Heart right ventricle (tissue), 16 donors: ENCODE data around the gene SSBP3. TPM values are rescaled to one million over a fixed set of nuclear protein-coding genes. Genes with fewer than 3 reads are reported as not detected.
A peak's percentile ranks its signal among the peaks of the same experiment; 100 is the strongest.

Source experiments
- ATAC-seq, 8 donors: fragments of 200-7000 bp; cut with Tn5 transposase; one replicate each; pipeline ENCODE4 v1.9.1; 2020; ENCODE audit warnings: mild to moderate bottlenecking in 8 of 8, moderate library complexity in 8 of 8, moderate number of reproducible peaks in 1 of 8
- DNase-seq, 2 donors: peaks; one replicate each; pipeline ENCODE4 v3.0.0-alpha.2; 2020
- H3K27ac ChIP-seq, 10 donors: fragments of 200-600 bp; sonication (generic) in 2 of 10; one replicate each; pipeline versions ENCODE4 v1.5.0 to v1.8.0; 2020 to 2022; ENCODE audit warnings: mild to moderate bottlenecking in 3 of 10
- H3K27me3 ChIP-seq, 7 donors: fragments of 200-600 bp; one replicate each; pipeline ENCODE4 v1.8.0; 2021 to 2022; ENCODE audit warnings: mild to moderate bottlenecking in 2 of 7
- H3K36me3 ChIP-seq, 9 donors: fragments of 200-600 bp; sonication (generic) in 1 of 9; one replicate each; pipeline versions ENCODE4 v1.5.0 to v1.8.0; 2020 to 2022; ENCODE audit warnings: mild to moderate bottlenecking in 2 of 9
- H3K4me1 ChIP-seq, 9 donors: fragments of 200-600 bp; sonication (generic) in 1 of 9; one replicate each; pipeline versions ENCODE4 v1.5.0 to v1.8.0; 2020 to 2022; ENCODE audit warnings: mild to moderate bottlenecking in 4 of 9
- H3K4me3 ChIP-seq, 10 donors: fragments of 200-600 bp; sonication (generic) in 2 of 10; one replicate each; pipeline versions ENCODE4 v1.5.0 to v1.8.0; 2020 to 2022; ENCODE audit warnings: mild to moderate bottlenecking in 7 of 10, moderate library complexity in 2 of 10
- H3K9me3 ChIP-seq, 11 donors: fragments of 200-600 bp in 10 of 11; sonication (generic) in 2 of 11; one replicate each; pipeline versions ENCODE4 v1.5.0 to v1.8.0; 2013 to 2022; ENCODE audit warnings: mild to moderate bottlenecking in 2 of 11, control low read depth in 1 of 11, moderate library complexity in 1 of 11
- WGBS, 2 donors: extraction: QIAGEN DNeasy Blood & Tissue Kit; methylation state at CpG; one replicate each; pipeline ENCODE4 v1.1.7; 2013; ENCODE audit warnings: inconsistent platforms in 1 of 2; 5-methylcytosine and 5-hydroxymethylcytosine counted together
- intact Hi-C, 10 donors: fragments of 100-400 bp; cut with DNase I; formaldehyde crosslinking; loops; one replicate each; pipeline versions ENCODE4 v1.11.1 to v1.14.2; 2022
- polyA plus RNA-seq, 2 donors: library from polyadenylated mRNA; stranded (reverse); fragments of 200-250 nt; gene quantifications; one replicate each; pipeline ENCODE4 v1.2.3, GENCODE V29; 2013
- total RNA-seq, 10 donors: library from RNA; stranded (reverse); fragmentation: NEBNext Ultra II Directional in 3 of 10; extraction: Animal tissue kit (Norgen Biotek cat#: 25700) in 3 of 10; gene quantifications; one replicate each; pipeline versions ENCODE4 v1.2.1 to v1.2.4, GENCODE V29; 2021 to 2023
- TF ChIP-seq, protein P1 (sequence below), 9 donors: fragments of 200-600 bp; sonication (generic) in 2 of 9; IDR thresholded peaks; one replicate each; pipeline versions ENCODE4 v1.5.0 to v1.8.0; 2021 to 2022; ENCODE audit warnings: antibody characterized with exemption in 9 of 9, mild to moderate bottlenecking in 5 of 9, moderate library complexity in 1 of 9
- donor health status: Arrhythmogenic right ventricular cardiomyopathy.
- donor health status: ischemic (EF 13 %, LVEDD 7.1; RV severe dilation, severe dysfunction).
- donor health status: healthy with polysubstance abuse.
- donor health status: DM: no; HTN: yes; CAD: no.
- donor health status: DM: no; HTN: no; CAD: no.
- donor health status: ischemic (EF 25% LVEDD 6.9; RV normal size, moderate dysfunction).
- donor health status: ischemic (EF 25% LVEDD 5.7; RV mildly dilated, moderate dysfunction).
- donor health status: healthy.
- donor health status: DM: yes; HTN: yes; CAD: no.
- donor health status: Ischemic cardiomyopathy.
- donor health status: ischemic (EF 35%, LVEDD 5.7; RV mildly dilated, moderate dysfunction).
- donor health status: nonischemic (EF 11% LVEDD 7.7; RV severe dilation, severe dysfunction).
- donor health status: DM: yes; HTN: yes; CAD: no.
- donor health status: PGD.
- donor health status: ischemic (EF 29% LVEDD 5.4; RV normal size, mild dysfunction).
- donor health status: nonischemic (EF 23%, LVEDD 6.1; RV moderate dilation, normal function).

The SSBP3 gene
- total and polyA plus RNA-seq, 12 donors = 17.6 to 71.9 (median 52.8) TPM

- TF ChIP-seq, protein P1, sequence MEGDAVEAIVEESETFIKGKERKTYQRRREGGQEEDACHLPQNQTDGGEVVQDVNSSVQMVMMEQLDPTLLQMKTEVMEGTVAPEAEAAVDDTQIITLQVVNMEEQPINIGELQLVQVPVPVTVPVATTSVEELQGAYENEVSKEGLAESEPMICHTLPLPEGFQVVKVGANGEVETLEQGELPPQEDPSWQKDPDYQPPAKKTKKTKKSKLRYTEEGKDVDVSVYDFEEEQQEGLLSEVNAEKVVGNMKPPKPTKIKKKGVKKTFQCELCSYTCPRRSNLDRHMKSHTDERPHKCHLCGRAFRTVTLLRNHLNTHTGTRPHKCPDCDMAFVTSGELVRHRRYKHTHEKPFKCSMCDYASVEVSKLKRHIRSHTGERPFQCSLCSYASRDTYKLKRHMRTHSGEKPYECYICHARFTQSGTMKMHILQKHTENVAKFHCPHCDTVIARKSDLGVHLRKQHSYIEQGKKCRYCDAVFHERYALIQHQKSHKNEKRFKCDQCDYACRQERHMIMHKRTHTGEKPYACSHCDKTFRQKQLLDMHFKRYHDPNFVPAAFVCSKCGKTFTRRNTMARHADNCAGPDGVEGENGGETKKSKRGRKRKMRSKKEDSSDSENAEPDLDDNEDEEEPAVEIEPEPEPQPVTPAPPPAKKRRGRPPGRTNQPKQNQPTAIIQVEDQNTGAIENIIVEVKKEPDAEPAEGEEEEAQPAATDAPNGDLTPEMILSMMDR (IDR thresholded peaks at IDR 0.05) = no peak
- H3K27ac ChIP-seq = no peak overlapping the region
Observed at GRCh38 chr1:54329312-54330003, 76.7 kb downstream of the SSBP3 start.

DNA sequence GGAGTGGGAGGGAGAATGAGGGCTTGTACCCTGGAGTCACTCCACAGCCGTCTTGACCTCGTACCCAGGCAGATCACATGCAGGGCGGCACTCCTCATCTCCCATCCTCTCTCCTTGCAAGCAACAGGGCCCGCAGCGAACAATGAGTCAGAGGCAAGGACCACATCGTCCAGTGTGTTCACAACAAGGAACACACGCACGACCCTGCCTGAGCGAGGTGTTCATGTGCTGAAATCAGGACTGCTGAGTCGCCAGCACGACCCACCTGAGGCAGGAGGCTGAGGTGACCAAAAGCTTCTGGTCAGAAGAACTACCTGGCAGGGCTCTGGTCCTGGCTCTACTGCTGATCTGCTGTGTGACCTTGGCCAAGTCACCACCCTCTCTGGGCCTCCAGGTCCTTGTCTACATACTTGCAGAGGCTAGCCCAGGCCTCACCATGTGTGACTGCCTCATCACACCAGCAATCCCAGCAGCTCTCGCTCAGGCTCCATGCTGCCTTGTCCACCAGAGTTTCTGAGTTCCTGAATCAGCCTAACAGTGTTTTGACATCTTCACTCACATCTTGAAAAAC, 78.0 kb downstream of the SSBP3 start:
- ATAC-seq (no peak), DNase-seq (no peak)
- TF ChIP-seq, protein P1 (IDR thresholded peaks at IDR 0.05) = no peak
- peaks cover 47 to 100% (median 93%) of the 10 kb centered on the region in 9 donors for H3K4me1 ChIP-seq
- no peaks in the 10 kb centered on the region for H3K36me3 ChIP-seq
- H3K27ac ChIP-seq = peak overlapping the region in 1 of 10 donors; percentile 39
- H3K9me3 ChIP-seq = no peaks in the 10 kb centered on the region
- no peaks in the 10 kb centered on the region for H3K27me3 ChIP-seq
- no peak overlapping the region for H3K4me3 ChIP-seq
- intact Hi-C loops = loop anchor here in 1 of 10 donors (10.0 kb wide), 1 partner anchor 77 kb away; the partner anchor contains the start of gene SSBP3
- 75 to 79% methylated on average over 12 of the region's 12 CpGs for WGBS, 2 donors

More at GRCh38 chr1:54329312-54330003, 76.7 kb downstream of the SSBP3 start:
- 86 to 87% methylated on average over 5 of the region's 5 CpGs for WGBS, 2 donors
- H3K4me3 ChIP-seq = no peak overlapping the region
- DNase-seq (no peak), ATAC-seq (no peak)
- intact Hi-C loops = loop anchor here in 2 of 10 donors (10.0 kb wide), 2 partner anchors 65 to 75 kb away; partner anchors contain the start of gene SSBP3 (in 1 of the 2)
- H3K9me3 ChIP-seq = no peaks in the 10 kb centered on the region
- peaks cover 37 to 100% (median 93%) of the 10 kb centered on the region in 9 donors for H3K4me1 ChIP-seq
- H3K36me3 ChIP-seq = no peaks in the 10 kb centered on the region
- H3K27me3 ChIP-seq = no peaks in the 10 kb centered on the region

- DNase-seq = no peak
- peak overlapping the region in 6 of 10 donors; percentile 0 to 82 (median 30) for H3K27ac ChIP-seq
- H3K27me3 ChIP-seq = no peaks in the 10 kb centered on the region
- no peaks in the 10 kb centered on the region for H3K36me3 ChIP-seq
- H3K9me3 ChIP-seq = no peaks in the 10 kb centered on the region
- intact Hi-C loops = loop anchor here in 1 of 10 donors (10.0 kb wide), 1 partner anchor 77 kb away; the partner anchor contains the start of gene SSBP3
- ATAC-seq = no peak
- 48 to 52% methylated on average over 14 of the region's 14 CpGs for WGBS, 2 donors
- TF ChIP-seq, protein P1 (IDR thresholded peaks at IDR 0.05) = no peak
- no peak overlapping the region for H3K4me3 ChIP-seq
- H3K4me1 ChIP-seq = peaks cover 41 to 100% (median 93%) of the 10 kb centered on the region in 9 donors
Observed at GRCh38 chr1:54327386-54328065, 78.7 kb downstream of the SSBP3 start.
